ENCODE data around the gene CCT5. TPM values are rescaled to one million over a fixed set of nuclear protein-coding genes. Genes with fewer than 3 reads are reported as not detected.

The CCT5 gene
- total RNA-seq, 3 donors from 2014 or later (not counting 1 experiment from before 2014, with no cell fraction given): 62.2 to 88.0 (median 73.5) TPM

GRCh38 chr5:10209004-10209403 lies 41.1 kb upstream of the CCT5 start:
- H3K9me3 ChIP-seq (ENCODE audit: control insufficient read depth, insufficient read depth, low read length): no peaks in the 10 kb centered on the region
- Mint-ChIP-seq H3K27me3 (ENCODE audit: low read depth in 2 of 2) (no peaks in the 10 kb centered on the region), H3K4me1 (no peaks in the 10 kb centered on the region), H3K36me3 (no peaks in the 10 kb centered on the region), H3K4me3 (no peak overlapping the region), H3K9me3 (no peaks in the 10 kb centered on the region), H3K27ac (no peak overlapping the region)
- ATAC-seq: no peak
- no peak overlapping the region for H3K4me3 ChIP-seq (ENCODE audit: low read length)
- H3K4me1 ChIP-seq (ENCODE audit: control insufficient read depth, insufficient read depth, low read length): no peaks in the 10 kb centered on the region
- WGBS (ENCODE audit: insufficient coverage): no CpG with 5 or more reads among the region's 1 CpG
- H3K27me3 ChIP-seq (ENCODE audit: control insufficient read depth, insufficient read depth, low read length): no peaks in the 10 kb centered on the region
- no peak overlapping the region for H3K27ac ChIP-seq (ENCODE audit: low read length)
- no peak for TF ChIP-seq CTCF (IDR thresholded peaks at IDR 0.05)
- intact Hi-C loops (cut with micrococcal nuclease): no loop called here
- H3K36me3 ChIP-seq (ENCODE audit: control insufficient read depth, insufficient read depth, low read length): no peaks in the 10 kb centered on the region
- DNase-seq: no peak

GRCh38 chr5:10213316-10213715 lies 36.8 kb upstream of the CCT5 start:
- no peaks in the 10 kb centered on the region for H3K4me1 ChIP-seq (ENCODE audit: control insufficient read depth, insufficient read depth, low read length)
- Mint-ChIP-seq H3K27ac (no peak overlapping the region), H3K4me1 (no peaks in the 10 kb centered on the region), H3K36me3 (no peaks in the 10 kb centered on the region), H3K9me3 (no peaks in the 10 kb centered on the region), H3K4me3 (no peak overlapping the region), H3K27me3 (ENCODE audit: low read depth in 2 of 2) (no peaks in the 10 kb centered on the region)
- DNase-seq: no peak
- intact Hi-C loops (cut with micrococcal nuclease): no loop called here
- no peak for ATAC-seq
- no peak overlapping the region for H3K4me3 ChIP-seq (ENCODE audit: low read length)
- no peak overlapping the region for H3K27ac ChIP-seq (ENCODE audit: low read length)
- no peak for TF ChIP-seq CTCF (IDR thresholded peaks at IDR 0.05)
- H3K36me3 ChIP-seq (ENCODE audit: control insufficient read depth, insufficient read depth, low read length): no peaks in the 10 kb centered on the region
- no peaks in the 10 kb centered on the region for H3K27me3 ChIP-seq (ENCODE audit: control insufficient read depth, insufficient read depth, low read length)
- 87% methylated on average over 5 of the region's 5 CpGs for WGBS (ENCODE audit: insufficient coverage)
- no peaks in the 10 kb centered on the region for H3K9me3 ChIP-seq (ENCODE audit: control insufficient read depth, insufficient read depth, low read length)

GRCh38 chr5:10214041-10214440 lies 36.0 kb upstream of the CCT5 start:
- ATAC-seq: no peak
- WGBS (ENCODE audit: insufficient coverage): 89% methylated on average over 2 of the region's 2 CpGs
- Mint-ChIP-seq H3K4me3 (no peak overlapping the region), H3K36me3 (no peaks in the 10 kb centered on the region), H3K27me3 (ENCODE audit: low read depth in 2 of 2) (no peaks in the 10 kb centered on the region), H3K4me1 (no peaks in the 10 kb centered on the region), H3K9me3 (no peaks in the 10 kb centered on the region), H3K27ac (no peak overlapping the region)
- H3K4me3 ChIP-seq (ENCODE audit: low read length): no peak overlapping the region
- no peaks in the 10 kb centered on the region for H3K27me3 ChIP-seq (ENCODE audit: control insufficient read depth, insufficient read depth, low read length)
- H3K27ac ChIP-seq (ENCODE audit: low read length): no peak overlapping the region
- intact Hi-C loops (cut with micrococcal nuclease): no loop called here
- no peaks in the 10 kb centered on the region for H3K9me3 ChIP-seq (ENCODE audit: control insufficient read depth, insufficient read depth, low read length)
- no peaks in the 10 kb centered on the region for H3K4me1 ChIP-seq (ENCODE audit: control insufficient read depth, insufficient read depth, low read length)
- DNase-seq: no peak
- no peak for TF ChIP-seq CTCF (IDR thresholded peaks at IDR 0.05)
- no peaks in the 10 kb centered on the region for H3K36me3 ChIP-seq (ENCODE audit: control insufficient read depth, insufficient read depth, low read length)

GRCh38 chr5:10215366-10215765 lies 34.7 kb upstream of the CCT5 start:
- ATAC-seq: no peak
- WGBS (ENCODE audit: insufficient coverage): 94% methylated on average over 5 of the region's 5 CpGs
- Histone ChIP-seq H3K4me3 (ENCODE audit: low read length) (no peak overlapping the region), H3K27me3 (ENCODE audit: control insufficient read depth, insufficient read depth, low read length) (no peaks in the 10 kb centered on the region), H3K36me3 (ENCODE audit: control insufficient read depth, insufficient read depth, low read length) (no peaks in the 10 kb centered on the region), H3K9me3 (ENCODE audit: control insufficient read depth, insufficient read depth, low read length) (no peaks in the 10 kb centered on the region), H3K4me1 (ENCODE audit: control insufficient read depth, insufficient read depth, low read length) (no peaks in the 10 kb centered on the region), H3K27ac (ENCODE audit: low read length) (no peak overlapping the region)
- Mint-ChIP-seq H3K27me3 (ENCODE audit: low read depth in 2 of 2) (no peaks in the 10 kb centered on the region), H3K4me3 (no peak overlapping the region), H3K9me3 (no peaks in the 10 kb centered on the region), H3K27ac (no peak overlapping the region), H3K36me3 (no peaks in the 10 kb centered on the region), H3K4me1 (no peaks in the 10 kb centered on the region)
- TF ChIP-seq CTCF (IDR thresholded peaks at IDR 0.05): no peak
- intact Hi-C loops (cut with micrococcal nuclease): no loop called here
- no peak for DNase-seq
